Tibial artery (tissue), 4 donors: ENCODE results near the gene ESPL1.
"Not testable (repeated sequence)": the region's sequence is repeated elsewhere in the genome, so short reads cannot be mapped to it uniquely, and the experiment has no call there.

ENCODE experiments used
- DNase-seq, 2 donors: peaks; one replicate each; pipeline ENCODE4 v3.0.0-alpha.2; 2019
- H3K27ac ChIP-seq, 2 donors: fragments of 200-600 bp; sonication (generic) in 1 of 2; 1 replicate in 1 of 2; 2 replicates in 1 of 2; pipeline ENCODE4 v1.5.1; 2018 to 2019; ENCODE audit warnings: mild to moderate bottlenecking in 1 of 2
- H3K27me3 ChIP-seq, 2 donors: fragments of 200-600 bp; sonication (generic) in 1 of 2; one replicate each; pipeline versions ENCODE4 v1.5.1 to v1.6.0; 2016 to 2019
- H3K36me3 ChIP-seq, 3 donors: fragments of 200-600 bp; sonication (generic) in 2 of 3; one replicate each; pipeline ENCODE4 v1.5.1; 2016 to 2019; ENCODE audit warnings: mild to moderate bottlenecking in 2 of 3
- H3K4me1 ChIP-seq, 4 donors: fragments of 200-600 bp; sonication (generic) in 2 of 4; 1 replicate in 3 of 4; 2 replicates in 1 of 4; pipeline ENCODE4 v1.5.1; 2016 to 2019
- H3K4me3 ChIP-seq, 2 donors: fragments of 200-600 bp; sonication (generic) in 1 of 2; 1 replicate in 1 of 2; 2 replicates in 1 of 2; pipeline ENCODE4 v1.5.1; 2018 to 2019; ENCODE audit warnings: mild to moderate bottlenecking in 2 of 2
- H3K9me3 ChIP-seq, 3 donors: fragments of 200-600 bp; sonication (generic) in 1 of 3; one replicate each; pipeline ENCODE4 v1.5.1; 2016 to 2019
- CTCF ChIP-seq, 2 experiments: fragments of 200-600 bp in 1 of 2; fragments of 450-650 bp in 1 of 2; IDR thresholded peaks; one replicate each; pipeline ENCODE4 v1.5.1; 2017 to 2019; ENCODE audit warnings: antibody characterized with exemption in 2 of 2, mild to moderate bottlenecking in 1 of 2, moderate library complexity in 1 of 2
- intact Hi-C: fragments of 100-400 bp; cut with DNase I; formaldehyde crosslinking; loops from one replicate; pipeline ENCODE4 v1.15.0; 2023; ENCODE audit warnings: low total_unique reads

ESPL1 gene

GRCh38 chr12:53326460-53327185 is 58.5 kb downstream of the ESPL1 start:
- no peak overlapping the region for H3K4me3 ChIP-seq
- peaks cover 0 to 28% (median 13%) of the 10 kb centered on the region in 4 donors for H3K4me1 ChIP-seq
- H3K9me3 ChIP-seq, result no peaks in the 10 kb centered on the region
- H3K27ac ChIP-seq, result no peak overlapping the region
- intact Hi-C loops, result no loop called here
- no peaks in the 10 kb centered on the region for H3K36me3 ChIP-seq
- no peak for DNase-seq
- no peak for TF ChIP-seq CTCF (IDR thresholded peaks at IDR 0.05)
- H3K27me3 ChIP-seq, result peaks cover 0 to 5% of the 10 kb centered on the region in 2 donors

GRCh38 chr12:53327435-53328042 is 59.4 kb downstream of the ESPL1 start:
- H3K4me3 ChIP-seq, result no peak overlapping the region
- intact Hi-C loops, result no loop called here
- no peak overlapping the region for H3K27ac ChIP-seq
- H3K4me1 ChIP-seq, result peaks cover 0 to 23% (median 9%) of the 10 kb centered on the region in 4 donors
- peaks cover 0 to 12% of the 10 kb centered on the region in 2 donors for H3K27me3 ChIP-seq
- no peak for DNase-seq
- no peaks in the 10 kb centered on the region for H3K36me3 ChIP-seq
- no peaks in the 10 kb centered on the region for H3K9me3 ChIP-seq
- peak in 1 of 2 experiments; percentile 21 for TF ChIP-seq CTCF (IDR thresholded peaks at IDR 0.05)

GRCh38 chr12:53328043-53328435 is 59.9 kb downstream of the ESPL1 start:
- H3K9me3 ChIP-seq, result no peaks in the 10 kb centered on the region
- no peak for TF ChIP-seq CTCF (IDR thresholded peaks at IDR 0.05)
- H3K27me3 ChIP-seq, result peaks cover 0 to 17% of the 10 kb centered on the region in 2 donors
- H3K36me3 ChIP-seq, result no peaks in the 10 kb centered on the region
- no peak overlapping the region for H3K27ac ChIP-seq
- no peak for DNase-seq
- intact Hi-C loops, result no loop called here
- peaks cover 0 to 23% (median 9%) of the 10 kb centered on the region in 4 donors for H3K4me1 ChIP-seq
- H3K4me3 ChIP-seq, result no peak overlapping the region

GRCh38 chr12:53330671-53331070 is 62.6 kb downstream of the ESPL1 start:
- Histone ChIP-seq H3K36me3 (no peaks in the 10 kb centered on the region), H3K27me3 (peaks cover 0 to 42% of the 10 kb centered on the region in 2 donors), H3K9me3 (no peaks in the 10 kb centered on the region), H3K4me3 (no peak overlapping the region), H3K4me1 (peaks cover 0 to 7% (median 2%) of the 10 kb centered on the region in 4 donors), H3K27ac (no peak overlapping the region)
- no peak for TF ChIP-seq CTCF (IDR thresholded peaks at IDR 0.05)
- intact Hi-C loops, result no loop called here
- no peak for DNase-seq

GRCh38 chr12:53332339-53332738 is 64.2 kb downstream of the ESPL1 start:
- DNase-seq, H3K4me3 ChIP-seq, H3K4me1 ChIP-seq, intact Hi-C loops, H3K36me3 ChIP-seq, H3K27ac ChIP-seq, H3K9me3 ChIP-seq: not testable (repeated sequence)
- H3K27me3 ChIP-seq, result peaks cover 0 to 59% of the 10 kb centered on the region in 2 donors

GRCh38 chr12:53332744-53333143 is 64.6 kb downstream of the ESPL1 start:
- H3K36me3 ChIP-seq, result no peaks in the 10 kb centered on the region
- H3K4me3 ChIP-seq, result no peak overlapping the region
- H3K4me1 ChIP-seq, result no peaks in the 10 kb centered on the region
- no peak for DNase-seq
- TF ChIP-seq CTCF (IDR thresholded peaks at IDR 0.05), result no peak
- no peak overlapping the region for H3K27ac ChIP-seq
- H3K27me3 ChIP-seq, result peaks cover 0 to 63% of the 10 kb centered on the region in 2 donors
- intact Hi-C loops, result no loop called here
- H3K9me3 ChIP-seq, result no peaks in the 10 kb centered on the region
